ENCODE measurements around the gene HELZ.
"Not testable (repeated sequence)": the region's sequence is repeated elsewhere in the genome, so short reads cannot be mapped to it uniquely, and the experiment has no call there.

HELZ gene

GRCh38 chr17:67111808-67112207 lies 133.2 kb downstream of the HELZ start:
- DNase-seq, result no peak

- no peak for DNase-seq
Measured at GRCh38 chr17:67111327-67111726, 133.7 kb downstream of the HELZ start.

- DNase-seq, result no peak
Measured at GRCh38 chr17:67110619-67111018, 134.4 kb downstream of the HELZ start.

- no peak for DNase-seq
Measured at GRCh38 chr17:67109111-67109510, 135.9 kb downstream of the HELZ start.

GRCh38 chr17:67107811-67108775 lies 136.9 kb downstream of the HELZ start:
- no peak for DNase-seq

- DNase-seq, result no peak
Measured at GRCh38 chr17:67107171-67107570, 137.8 kb downstream of the HELZ start.

GRCh38 chr17:67105213-67105612 lies 139.8 kb downstream of the HELZ start:
- no peak for DNase-seq

- not testable (repeated sequence) for DNase-seq
Measured at GRCh38 chr17:67104641-67105040, 140.4 kb downstream of the HELZ start.

GRCh38 chr17:67098006-67098405 lies 147.0 kb downstream of the HELZ start:
- DNase-seq, result no peak

GRCh38 chr17:67096609-67097008 lies 148.4 kb downstream of the HELZ start:
- DNase-seq, result no peak

- no peak for DNase-seq
Measured at GRCh38 chr17:67095803-67096202, 149.2 kb downstream of the HELZ start.

- not testable (repeated sequence) for DNase-seq
Measured at GRCh38 chr17:67095291-67095690, 149.7 kb downstream of the HELZ start.

GRCh38 chr17:67093348-67093747 lies 151.6 kb downstream of the HELZ start:
- no peak for DNase-seq

GRCh38 chr17:67092710-67093109 lies 152.3 kb downstream of the HELZ start:
- DNase-seq, result not testable (repeated sequence)

GRCh38 chr17:67092291-67092690 lies 152.7 kb downstream of the HELZ start:
- no peak for DNase-seq

- DNase-seq, result no peak
Measured at GRCh38 chr17:67090341-67090740, 154.7 kb downstream of the HELZ start.

GRCh38 chr17:67088639-67089038 lies 156.4 kb downstream of the HELZ start:
- no peak for DNase-seq

- no peak for DNase-seq
Measured at GRCh38 chr17:67085406-67085805, 159.6 kb downstream of the HELZ start.

- DNase-seq, result no peak
Measured at GRCh38 chr17:67082107-67082506, 162.9 kb downstream of the HELZ start.

- no peak for DNase-seq
Measured at GRCh38 chr17:67080804-67081203, 164.2 kb downstream of the HELZ start.

GRCh38 chr17:67079491-67079890 lies 165.5 kb downstream of the HELZ start:
- DNase-seq, result no peak

- no peak for DNase-seq
Measured at GRCh38 chr17:67078292-67078691, 166.7 kb downstream of the HELZ start.

- DNase-seq, result no peak
Measured at GRCh38 chr17:67076290-67076689, 168.7 kb downstream of the HELZ start.

- no peak for DNase-seq
Measured at GRCh38 chr17:67074781-67075180, 170.2 kb downstream of the HELZ start.

- no peak for DNase-seq
Measured at GRCh38 chr17:67072885-67073284, 172.1 kb downstream of the HELZ start.
